Measurements from ENCODE around the gene KIAA0753. TPM values are rescaled to one million over a fixed set of nuclear protein-coding genes. Genes with fewer than 3 reads are reported as not detected.

Gene KIAA0753
- polyA plus RNA-seq, 1 of the 3 experiments (the other 2 are of a cell fraction), result 7.2 TPM

DNA sequence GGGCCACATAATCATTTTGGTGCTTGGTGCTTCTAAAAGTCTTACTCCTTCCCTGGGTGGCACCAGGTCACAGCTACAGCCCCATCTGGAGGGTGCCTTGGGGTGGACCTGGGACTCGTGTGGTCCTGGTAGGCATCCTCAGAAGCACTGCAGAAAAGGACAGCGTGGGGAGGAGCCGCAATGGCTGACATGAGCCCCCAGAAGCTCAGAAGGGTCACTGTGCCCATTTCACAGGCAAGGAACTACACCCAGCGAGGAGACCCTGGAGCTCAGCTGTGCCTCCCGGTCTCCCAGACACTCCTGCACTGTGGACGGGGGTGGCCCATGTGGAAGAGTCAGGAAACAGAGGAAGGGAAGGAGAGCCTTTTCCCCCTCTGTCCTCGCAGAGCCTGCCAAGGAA lies 37.4 kb upstream of the KIAA0753 start:
- ChIA-PET CTCF (interaction anchor here (1.8 kb wide), 1 partner anchor 11 kb away, joined by 12 read pairs; no protein-coding TSS in a partner anchor), POLR2A (no interaction called here)
- Histone ChIP-seq H3F3A (replicated peaks; ENCODE audit: insufficient read depth) (no peaks in the 10 kb centered on the region), H3K4me2 (no peak overlapping the region), H4K20me1 (ENCODE audit: insufficient read depth) (no peaks in the 10 kb centered on the region), H3K27ac (ENCODE audit: low read depth in 2 of 2, low read length in 1 of 2) (no peak overlapping the region), H3K9me2 (no peaks in the 10 kb centered on the region), H3K9ac (no peak overlapping the region), H3K4me1 (ENCODE audit: control insufficient read depth in 1 of 2, insufficient read depth in 2 of 2, low read depth in 1 of 2, low read length in 1 of 2) (no peaks in the 10 kb centered on the region), H2AFZ (ENCODE audit: low read depth) (no peak overlapping the region), H3K4me3 (ENCODE audit: low read depth in 2 of 2, low read length in 1 of 2) (no peak overlapping the region), H3K36me3 (replicated peaks in 1 of 2; ENCODE audit: control insufficient read depth in 1 of 2, insufficient read depth in 2 of 2, low read length in 1 of 2) (no peaks in the 10 kb centered on the region), H3K79me2 (ENCODE audit: insufficient read depth) (no peaks in the 10 kb centered on the region), H3K9me3 (no peaks in the 10 kb centered on the region), H3K27me3 (ENCODE audit: insufficient read depth) (peaks cover 87% of the 10 kb centered on the region)
- 27% methylated on average over 7 of the region's 7 CpGs for WGBS (ENCODE audit: low lambda C conversion rate)
- TF ChIP-seq, protein P1, sequence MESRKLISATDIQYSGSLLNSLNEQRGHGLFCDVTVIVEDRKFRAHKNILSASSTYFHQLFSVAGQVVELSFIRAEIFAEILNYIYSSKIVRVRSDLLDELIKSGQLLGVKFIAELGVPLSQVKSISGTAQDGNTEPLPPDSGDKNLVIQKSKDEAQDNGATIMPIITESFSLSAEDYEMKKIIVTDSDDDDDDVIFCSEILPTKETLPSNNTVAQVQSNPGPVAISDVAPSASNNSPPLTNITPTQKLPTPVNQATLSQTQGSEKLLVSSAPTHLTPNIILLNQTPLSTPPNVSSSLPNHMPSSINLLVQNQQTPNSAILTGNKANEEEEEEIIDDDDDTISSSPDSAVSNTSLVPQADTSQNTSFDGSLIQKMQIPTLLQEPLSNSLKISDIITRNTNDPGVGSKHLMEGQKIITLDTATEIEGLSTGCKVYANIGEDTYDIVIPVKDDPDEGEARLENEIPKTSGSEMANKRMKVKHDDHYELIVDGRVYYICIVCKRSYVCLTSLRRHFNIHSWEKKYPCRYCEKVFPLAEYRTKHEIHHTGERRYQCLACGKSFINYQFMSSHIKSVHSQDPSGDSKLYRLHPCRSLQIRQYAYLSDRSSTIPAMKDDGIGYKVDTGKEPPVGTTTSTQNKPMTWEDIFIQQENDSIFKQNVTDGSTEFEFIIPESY (IDR thresholded peaks at IDR 0.05; ENCODE audit: borderline replicate concordance, low read depth), result no peak
- TF ChIP-seq RAD21 (IDR thresholded peaks at IDR 0.05; ENCODE audit: low read length) (no peak), FOXM1 (IDR thresholded peaks at IDR 0.05; ENCODE audit: low read depth) (no peak), GABPA (IDR thresholded peaks at IDR 0.05; ENCODE audit: low read depth) (no peak)
- DNase-seq, result no peak

DNA sequence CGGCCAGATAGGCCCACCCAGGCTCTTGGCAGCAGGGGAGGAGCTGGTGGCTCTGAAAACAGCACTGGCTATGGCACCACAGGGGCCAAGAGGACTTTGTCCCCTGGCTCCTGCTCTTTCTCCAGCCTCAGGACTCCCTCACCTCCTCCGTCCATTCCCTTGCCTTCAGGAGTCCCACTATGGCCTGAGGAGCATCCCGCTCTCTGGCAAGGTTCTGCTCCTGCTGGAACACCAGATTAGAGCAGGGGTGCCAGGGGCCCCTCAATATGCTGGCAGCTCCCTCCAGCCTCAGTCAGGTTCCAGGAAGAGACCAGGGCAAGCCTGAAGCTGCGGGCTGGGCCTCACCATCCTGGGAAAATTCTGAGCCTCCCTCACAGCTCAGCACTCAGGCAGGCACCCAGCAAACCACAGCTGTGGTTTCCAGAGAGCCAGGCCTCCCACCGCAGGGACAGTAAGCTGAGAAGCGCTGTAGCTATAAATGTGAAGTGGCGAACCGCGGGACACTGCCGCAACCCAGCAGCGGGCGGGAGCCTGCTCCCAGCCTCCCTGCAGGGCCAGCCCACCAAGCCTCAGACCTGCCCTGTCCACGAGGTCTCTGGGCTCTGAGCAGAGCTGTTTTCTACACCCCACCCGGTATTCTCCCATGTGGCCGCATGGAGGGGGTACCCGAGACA lies 36.8 kb upstream of the KIAA0753 start:
- Histone ChIP-seq H3K9ac (no peak overlapping the region), H2AFZ (ENCODE audit: low read depth) (no peak overlapping the region), H3K27me3 (ENCODE audit: insufficient read depth) (peaks cover 87% of the 10 kb centered on the region), H3K79me2 (ENCODE audit: insufficient read depth) (no peaks in the 10 kb centered on the region), H3K9me3 (no peaks in the 10 kb centered on the region), H3F3A (replicated peaks; ENCODE audit: insufficient read depth) (no peaks in the 10 kb centered on the region), H3K4me1 (ENCODE audit: control insufficient read depth in 1 of 2, insufficient read depth in 2 of 2, low read depth in 1 of 2, low read length in 1 of 2) (no peaks in the 10 kb centered on the region), H3K36me3 (replicated peaks in 1 of 2; ENCODE audit: control insufficient read depth in 1 of 2, insufficient read depth in 2 of 2, low read length in 1 of 2) (no peaks in the 10 kb centered on the region), H3K27ac (ENCODE audit: low read depth in 2 of 2, low read length in 1 of 2) (no peak overlapping the region), H3K4me2 (no peak overlapping the region), H3K4me3 (ENCODE audit: low read depth in 2 of 2, low read length in 1 of 2) (no peak overlapping the region), H3K9me2 (no peaks in the 10 kb centered on the region), H4K20me1 (ENCODE audit: insufficient read depth) (no peaks in the 10 kb centered on the region)
- TF ChIP-seq CHD2 (IDR thresholded peaks at IDR 0.05; ENCODE audit: low read length, partially characterized antibody) (no peak), TEAD4 (IDR thresholded peaks at IDR 0.05; ENCODE audit: borderline replicate concordance, insufficient read depth) (no peak), NFIC (IDR thresholded peaks at IDR 0.05; ENCODE audit: borderline replicate concordance) (no peak), TAF1 (IDR thresholded peaks at IDR 0.05; ENCODE audit: borderline replicate concordance, low read depth, low read length) (no peak), GATA2 (CRISPR knock-in tag; IDR thresholded peaks at IDR 0.05) (no peak)
- TF ChIP-seq, protein P1 (IDR thresholded peaks at IDR 0.05; ENCODE audit: borderline replicate concordance, low read depth), result no peak
- ChIA-PET CTCF (interaction anchor here (0.8 to 1.8 kb wide), 2 partner anchors 11 to 24 kb away, joined by 3 to 12 read pairs; no protein-coding TSS in a partner anchor), POLR2A (no interaction called here)
- WGBS (ENCODE audit: low lambda C conversion rate), result 26% methylated on average over 10 of the region's 16 CpGs
- DNase-seq, result no peak

Measured in SK-N-SH (cell line).